HG03565 (cell line): Measurements from ENCODE around the gene STAT5A.
"Not testable (repeated sequence)": the region's sequence is repeated elsewhere in the genome, so short reads cannot be mapped to it uniquely, and the experiment has no call there.

Source experiments
- ATAC-seq: cut with Tn5 transposase; IDR thresholded peaks from one replicate; pipeline ENCODE4 v1.9.1; 2021; ENCODE audit warnings: mild to moderate bottlenecking, moderate library complexity; ENCODE audit not compliant: unreplicated experiment

STAT5A gene

GRCh38 chr17:42305031-42305330, 16.7 kb downstream of the STAT5A start:
- ATAC-seq: not testable (repeated sequence)

GRCh38 chr17:42305543-42306384, 17.5 kb downstream of the STAT5A start:
- no peak for ATAC-seq

GRCh38 chr17:42306385-42306667, 18.0 kb downstream of the STAT5A start:
- no peak for ATAC-seq

- ATAC-seq: no peak
Observed at GRCh38 chr17:42307362-42307927, 19.1 kb downstream of the STAT5A start.

GRCh38 chr17:42308446-42308845, 20.1 kb downstream of the STAT5A start:
- ATAC-seq: no peak

- ATAC-seq: no peak
Observed at GRCh38 chr17:42309142-42309541, 20.8 kb downstream of the STAT5A start.

GRCh38 chr17:42309986-42310786, 21.9 kb downstream of the STAT5A start:
- no peak for ATAC-seq

- no peak for ATAC-seq
Observed at GRCh38 chr17:42310787-42311215, 22.5 kb downstream of the STAT5A start.

- ATAC-seq: no peak
Observed at GRCh38 chr17:42311240-42312034, 23.1 kb downstream of the STAT5A start.

- ATAC-seq: no peak
Observed at GRCh38 chr17:42312035-42312284, 23.7 kb downstream of the STAT5A start.

GRCh38 chr17:42312285-42313130, 24.2 kb downstream of the STAT5A start:
- ATAC-seq: no peak

GRCh38 chr17:42313389-42313772, 25.1 kb downstream of the STAT5A start:
- ATAC-seq: no peak

- ATAC-seq: no peak
Observed at GRCh38 chr17:42313773-42314566, 25.7 kb downstream of the STAT5A start.

GRCh38 chr17:42315402-42316156, 27.3 kb downstream of the STAT5A start:
- ATAC-seq: peak; percentile 24

- no peak for ATAC-seq
Observed at GRCh38 chr17:42316755-42317154, 28.5 kb downstream of the STAT5A start.

GRCh38 chr17:42317266-42317845, 29.1 kb downstream of the STAT5A start:
- no peak for ATAC-seq

GRCh38 chr17:42317967-42318366, 29.7 kb downstream of the STAT5A start:
- not testable (repeated sequence) for ATAC-seq

- no peak for ATAC-seq
Observed at GRCh38 chr17:42321555-42321954, 33.3 kb downstream of the STAT5A start.
